PFSK-1 (cell line): ENCODE measurements around the gene SHOX.

Experiments used
- FOXP2 ChIP-seq: optimal IDR thresholded peaks from 2 replicates; pipeline ENCODE3; 2011; ENCODE audit warnings: borderline replicate concordance, control low read depth, inconsistent platforms; ENCODE audit not compliant: insufficient read depth; ENCODE audit errors: extremely low read length, extremely low read depth
- POLR2AphosphoS5 ChIP-seq: IDR thresholded peaks from 2 replicates; pipeline ENCODE4 v1.6.1; 2012; ENCODE audit warnings: low read depth, mild to moderate bottlenecking, control low read depth, low read length, moderate library complexity
- SIN3A ChIP-seq: IDR thresholded peaks from 2 replicates; pipeline ENCODE4 v1.6.1; 2012; ENCODE audit warnings: mild to moderate bottlenecking, low read length, moderate library complexity, borderline replicate concordance; ENCODE audit not compliant: insufficient read depth
- TAF1 ChIP-seq: IDR thresholded peaks from 2 replicates; pipeline ENCODE4 v1.6.1; 2012; ENCODE audit warnings: low read length, control low read depth, borderline replicate concordance; ENCODE audit not compliant: insufficient read depth
- TF ChIP-seq, protein P1 (sequence below), 2 experiments: IDR thresholded peaks; 2 replicates each; pipeline versions ENCODE4 v1.6.1 to v1.8.0; 2011 to 2012; ENCODE audit warnings: low read depth in 2 of 2, low read length in 2 of 2, control low read depth in 1 of 2, inconsistent platforms in 1 of 2, mild to moderate bottlenecking in 1 of 2, moderate library complexity in 1 of 2; ENCODE audit not compliant: insufficient read depth in 1 of 2

SHOX gene

DNA sequence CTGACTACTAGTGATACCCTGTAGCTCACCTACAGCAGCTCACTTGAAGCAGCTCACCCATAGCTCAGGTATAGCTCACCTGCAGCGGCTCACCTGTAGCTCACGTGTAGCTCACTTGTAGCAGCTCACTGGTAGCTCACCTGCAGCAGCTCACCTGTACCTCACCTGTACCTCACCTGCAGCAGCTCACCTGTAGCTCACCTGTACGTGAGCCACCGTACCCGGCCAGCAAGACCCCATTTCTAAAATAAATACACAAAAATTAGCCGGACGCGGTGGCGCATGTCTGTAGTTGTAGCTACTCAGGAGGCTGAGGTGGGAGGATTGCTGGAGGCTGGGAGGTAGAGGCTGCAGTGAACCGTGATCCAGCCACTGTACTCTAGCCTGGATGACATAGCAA lies 30.6 kb downstream of the SHOX start:
- TF ChIP-seq SIN3A (no peak), TAF1 (no peak), FOXP2 (no peak), POLR2AphosphoS5 (no peak)
- TF ChIP-seq, protein P1, sequence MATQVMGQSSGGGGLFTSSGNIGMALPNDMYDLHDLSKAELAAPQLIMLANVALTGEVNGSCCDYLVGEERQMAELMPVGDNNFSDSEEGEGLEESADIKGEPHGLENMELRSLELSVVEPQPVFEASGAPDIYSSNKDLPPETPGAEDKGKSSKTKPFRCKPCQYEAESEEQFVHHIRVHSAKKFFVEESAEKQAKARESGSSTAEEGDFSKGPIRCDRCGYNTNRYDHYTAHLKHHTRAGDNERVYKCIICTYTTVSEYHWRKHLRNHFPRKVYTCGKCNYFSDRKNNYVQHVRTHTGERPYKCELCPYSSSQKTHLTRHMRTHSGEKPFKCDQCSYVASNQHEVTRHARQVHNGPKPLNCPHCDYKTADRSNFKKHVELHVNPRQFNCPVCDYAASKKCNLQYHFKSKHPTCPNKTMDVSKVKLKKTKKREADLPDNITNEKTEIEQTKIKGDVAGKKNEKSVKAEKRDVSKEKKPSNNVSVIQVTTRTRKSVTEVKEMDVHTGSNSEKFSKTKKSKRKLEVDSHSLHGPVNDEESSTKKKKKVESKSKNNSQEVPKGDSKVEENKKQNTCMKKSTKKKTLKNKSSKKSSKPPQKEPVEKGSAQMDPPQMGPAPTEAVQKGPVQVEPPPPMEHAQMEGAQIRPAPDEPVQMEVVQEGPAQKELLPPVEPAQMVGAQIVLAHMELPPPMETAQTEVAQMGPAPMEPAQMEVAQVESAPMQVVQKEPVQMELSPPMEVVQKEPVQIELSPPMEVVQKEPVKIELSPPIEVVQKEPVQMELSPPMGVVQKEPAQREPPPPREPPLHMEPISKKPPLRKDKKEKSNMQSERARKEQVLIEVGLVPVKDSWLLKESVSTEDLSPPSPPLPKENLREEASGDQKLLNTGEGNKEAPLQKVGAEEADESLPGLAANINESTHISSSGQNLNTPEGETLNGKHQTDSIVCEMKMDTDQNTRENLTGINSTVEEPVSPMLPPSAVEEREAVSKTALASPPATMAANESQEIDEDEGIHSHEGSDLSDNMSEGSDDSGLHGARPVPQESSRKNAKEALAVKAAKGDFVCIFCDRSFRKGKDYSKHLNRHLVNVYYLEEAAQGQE (IDR thresholded peaks at IDR 0.05; ENCODE audit: insufficient read depth in 1 of 2, low read depth in 2 of 2, low read length in 2 of 2), result no peak

DNA sequence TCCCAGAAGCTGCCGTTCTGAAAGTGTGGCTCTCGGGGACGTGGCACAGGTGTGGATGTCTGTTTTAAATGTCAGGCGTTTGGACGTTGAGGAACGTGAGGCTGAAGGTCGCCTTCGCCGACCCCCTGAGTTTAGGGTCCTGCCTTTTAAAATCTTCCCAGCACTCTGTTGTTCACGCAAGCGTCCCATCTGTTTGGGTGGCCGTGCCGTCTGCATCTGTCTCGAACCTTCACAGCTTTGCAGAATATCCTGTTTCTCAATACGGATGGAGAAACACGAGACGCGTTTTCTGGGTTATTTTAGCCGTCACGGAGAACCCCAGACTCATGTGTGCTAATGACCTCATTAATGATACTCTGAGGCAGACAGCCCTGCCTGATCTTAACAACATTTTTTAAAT lies 31.5 kb downstream of the SHOX start:
- TF ChIP-seq POLR2AphosphoS5, result no peak
- no peak for TF ChIP-seq FOXP2
- TF ChIP-seq, protein P1 (IDR thresholded peaks at IDR 0.05; ENCODE audit: insufficient read depth in 1 of 2, low read depth in 2 of 2, low read length in 2 of 2), result no peak
- no peak for TF ChIP-seq TAF1
- TF ChIP-seq SIN3A, result no peak

- no peak for TF ChIP-seq FOXP2
- TF ChIP-seq TAF1, result no peak
- TF ChIP-seq POLR2AphosphoS5, result no peak
- TF ChIP-seq SIN3A, result no peak
- TF ChIP-seq, protein P1 (IDR thresholded peaks at IDR 0.05; ENCODE audit: insufficient read depth in 1 of 2, low read depth in 2 of 2, low read length in 2 of 2), result no peak
These were observed 33.2 kb downstream of the SHOX start for GRCh38 chrX:663841-664240.

DNA sequence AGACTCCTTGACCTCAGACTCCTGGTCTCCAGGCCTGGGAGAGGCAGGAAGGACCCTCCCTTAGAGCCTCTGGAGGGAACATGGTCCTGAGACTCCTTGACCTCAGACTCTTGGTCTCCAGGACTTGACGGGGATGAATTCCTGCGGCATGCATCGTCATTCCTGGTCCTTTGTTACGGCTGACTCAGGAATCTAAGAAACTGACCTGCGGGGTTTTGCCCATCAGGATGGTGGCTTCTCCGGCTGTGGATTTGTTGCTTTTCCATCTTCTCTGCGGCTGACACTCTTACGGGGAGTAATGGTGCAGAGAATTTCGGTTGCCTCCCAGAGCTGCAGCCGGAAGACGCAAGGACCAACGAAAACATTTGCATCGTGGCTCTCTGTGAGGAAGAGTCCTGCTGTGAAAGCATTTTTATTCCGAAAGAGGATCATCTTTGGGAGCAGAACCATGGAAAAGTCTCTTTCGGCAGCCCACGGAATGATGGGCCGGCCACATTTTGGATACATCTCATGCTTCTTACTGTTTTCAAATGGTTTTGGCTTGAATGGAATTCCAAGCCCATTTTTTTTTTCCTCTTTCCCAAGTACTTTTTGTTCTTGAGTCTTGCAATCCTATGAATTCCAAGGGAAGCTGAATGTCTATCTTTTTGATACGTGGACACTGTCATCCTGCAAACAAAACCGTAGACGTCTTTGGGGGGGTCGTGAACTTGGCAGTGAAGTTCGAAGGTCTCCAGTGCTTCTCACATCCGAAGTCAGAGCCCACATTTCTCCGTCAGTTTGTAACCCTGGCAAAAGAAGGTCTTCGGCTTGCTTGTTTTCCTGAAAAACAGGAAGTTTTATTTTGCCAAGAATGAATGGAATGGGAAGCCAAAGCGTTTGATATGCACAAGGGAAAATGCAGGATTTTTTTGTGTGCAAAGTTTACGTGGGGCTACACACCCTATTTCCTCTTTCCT lies 36.5 kb downstream of the SHOX start:
- TF ChIP-seq SIN3A (no peak), POLR2AphosphoS5 (no peak), FOXP2 (no peak), TAF1 (no peak)
- TF ChIP-seq, protein P1 (IDR thresholded peaks at IDR 0.05; ENCODE audit: insufficient read depth in 1 of 2, low read depth in 2 of 2, low read length in 2 of 2), result no peak
